Fibroblast of lung (primary cell): ENCODE results near the gene PAIP1. TPM values are rescaled to one million over a fixed set of nuclear protein-coding genes. Genes with fewer than 3 reads are reported as not detected.
"Not testable (repeated sequence)": the region's sequence is repeated elsewhere in the genome, so short reads cannot be mapped to it uniquely, and the experiment has no call there.

Experiments
- DNase-seq, 2 donors: peaks; one replicate each; pipeline versions ENCODE4 v3.0.0 to v3.0.0-alpha.2; 2010; ENCODE audit warnings: low read depth in 2 of 2
- H2AFZ ChIP-seq: 2 replicates; pipeline ENCODE4 v1.5.1; 2012; ENCODE audit warnings: low read length, control low read depth, inconsistent platforms
- H3K27ac ChIP-seq: 2 replicates; pipeline ENCODE4 v1.5.1; 2011; ENCODE audit warnings: low read length, control low read depth; ENCODE audit not compliant: insufficient read depth
- H3K27me3 ChIP-seq: 2 replicates; pipeline ENCODE4 v1.5.1; 2011; ENCODE audit warnings: mild to moderate bottlenecking, low read length; ENCODE audit not compliant: control insufficient read depth, insufficient read depth
- H3K36me3 ChIP-seq: 2 replicates; pipeline ENCODE4 v1.5.1; 2011; ENCODE audit warnings: low read length; ENCODE audit not compliant: control insufficient read depth, insufficient read depth
- H3K4me1 ChIP-seq: 2 replicates; pipeline ENCODE4 v1.5.1; 2011; ENCODE audit warnings: low read length; ENCODE audit not compliant: control insufficient read depth, insufficient read depth; ENCODE audit errors: extremely low read depth
- H3K4me2 ChIP-seq: 2 replicates; pipeline ENCODE4 v1.5.1; 2011; ENCODE audit warnings: low read length, control low read depth; ENCODE audit not compliant: insufficient read depth; ENCODE audit errors: extremely low read depth
- H3K4me3 ChIP-seq, 4 experiments: fragments of 200-600 bp in 1 of 4; sonication (generic) in 1 of 4; replicated peaks in 1 of 4; 2 replicates each; pipeline ENCODE4 v1.5.1; 2011 to 2016; ENCODE audit warnings: low read length in 4 of 4, low read depth in 3 of 4, mild to moderate bottlenecking in 3 of 4, control low read depth in 2 of 4, inconsistent platforms in 1 of 4, mixed read lengths in 1 of 4; ENCODE audit not compliant: insufficient read depth in 1 of 4; ENCODE audit errors: control extremely low read depth in 1 of 4
- H3K79me2 ChIP-seq: 2 replicates; pipeline ENCODE4 v1.5.1; 2012; ENCODE audit warnings: mild to moderate bottlenecking, low read length, inconsistent platforms; ENCODE audit not compliant: control insufficient read depth, insufficient read depth
- H3K9ac ChIP-seq: 2 replicates; pipeline ENCODE4 v1.5.1; 2011; ENCODE audit warnings: mild to moderate bottlenecking, low read length, control low read depth; ENCODE audit not compliant: insufficient read depth
- H3K9me3 ChIP-seq: 2 replicates; pipeline ENCODE4 v1.5.1; 2012; ENCODE audit warnings: low read depth, low read length; ENCODE audit not compliant: control insufficient read depth, insufficient read depth
- H4K20me1 ChIP-seq: 2 replicates; pipeline ENCODE4 v1.5.1; 2011; ENCODE audit warnings: low read length; ENCODE audit not compliant: control insufficient read depth, insufficient read depth; ENCODE audit errors: extremely low read depth
- EZH2 ChIP-seq: IDR thresholded peaks from 2 replicates; pipeline ENCODE4 v1.5.1; 2012; ENCODE audit warnings: low read length, control low read depth, mild to moderate bottlenecking; ENCODE audit errors: missing control alignments
- polyA plus RNA-seq, 2 donors: library from polyadenylated mRNA; depleted of rRNA in 1 of 2; stranded (reverse) in 1 of 2; unstranded in 1 of 2; fragments of >200 nt; gene quantifications; 2 replicates each; pipeline ENCODE4 v1.2.1, GENCODE V29; 2011 to 2012; ENCODE audit warnings: missing spikeins in 1 of 2
- total RNA-seq: library from RNA; depleted of rRNA; stranded (reverse); fragments of >200 nt; gene quantifications from 2 replicates; pipeline ENCODE4 v1.2.1, GENCODE V29; 2014
- TF ChIP-seq, protein P1 (sequence below), 2 donors: IDR thresholded peaks in 1 of 2; conservative IDR thresholded peaks in 1 of 2; 1 replicate in 1 of 2; 2 replicates in 1 of 2; pipeline ENCODE4 v1.5.1; 2011 to 2012; ENCODE audit warnings: low read length in 2 of 2, control low read depth in 1 of 2, inconsistent platforms in 1 of 2, low read depth in 1 of 2, mild to moderate bottlenecking in 1 of 2

The PAIP1 gene
- total and polyA plus RNA-seq, 2 donors (not counting 1 experiment from before 2014, with no cell fraction given): 85.4 to 120 TPM

DNA sequence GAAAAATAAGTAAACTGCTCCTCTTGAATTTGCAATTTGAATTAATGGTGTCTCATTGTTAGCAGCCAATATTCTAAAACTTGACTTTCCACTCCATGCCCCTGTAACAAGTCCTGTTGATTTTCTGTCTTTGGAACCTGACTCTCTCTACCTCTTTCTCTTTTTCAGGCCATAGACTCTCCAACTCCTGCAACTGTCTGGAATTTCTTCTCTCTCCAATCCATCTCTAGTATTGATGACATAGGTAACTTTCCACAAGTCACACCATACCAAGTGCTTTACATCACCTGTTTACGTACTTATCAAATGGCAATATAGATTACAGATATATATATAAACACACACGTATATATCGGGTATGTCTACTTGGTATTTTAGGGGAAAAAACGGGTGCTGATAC, 42.9 kb downstream of the PAIP1 start:
- Histone ChIP-seq H4K20me1 (no peaks in the 10 kb centered on the region), H3K36me3 (no peaks in the 10 kb centered on the region), H3K4me1 (no peaks in the 10 kb centered on the region), H3K79me2 (peaks cover 19% of the 10 kb centered on the region), H3K9ac (peak overlapping the region; percentile 32), H3K4me3 (peak overlapping the region; percentile 75 to 96 (median 88)), H3K27me3 (no peaks in the 10 kb centered on the region), H3K9me3 (no peaks in the 10 kb centered on the region), H3K27ac (peak overlapping the region; percentile 97), H3K4me2 (peak overlapping the region; percentile 97), H2AFZ (peak overlapping the region; percentile 86)
- TF ChIP-seq, protein P1, sequence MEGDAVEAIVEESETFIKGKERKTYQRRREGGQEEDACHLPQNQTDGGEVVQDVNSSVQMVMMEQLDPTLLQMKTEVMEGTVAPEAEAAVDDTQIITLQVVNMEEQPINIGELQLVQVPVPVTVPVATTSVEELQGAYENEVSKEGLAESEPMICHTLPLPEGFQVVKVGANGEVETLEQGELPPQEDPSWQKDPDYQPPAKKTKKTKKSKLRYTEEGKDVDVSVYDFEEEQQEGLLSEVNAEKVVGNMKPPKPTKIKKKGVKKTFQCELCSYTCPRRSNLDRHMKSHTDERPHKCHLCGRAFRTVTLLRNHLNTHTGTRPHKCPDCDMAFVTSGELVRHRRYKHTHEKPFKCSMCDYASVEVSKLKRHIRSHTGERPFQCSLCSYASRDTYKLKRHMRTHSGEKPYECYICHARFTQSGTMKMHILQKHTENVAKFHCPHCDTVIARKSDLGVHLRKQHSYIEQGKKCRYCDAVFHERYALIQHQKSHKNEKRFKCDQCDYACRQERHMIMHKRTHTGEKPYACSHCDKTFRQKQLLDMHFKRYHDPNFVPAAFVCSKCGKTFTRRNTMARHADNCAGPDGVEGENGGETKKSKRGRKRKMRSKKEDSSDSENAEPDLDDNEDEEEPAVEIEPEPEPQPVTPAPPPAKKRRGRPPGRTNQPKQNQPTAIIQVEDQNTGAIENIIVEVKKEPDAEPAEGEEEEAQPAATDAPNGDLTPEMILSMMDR (conservative IDR thresholded peaks at IDR 0.05 in 1 of 2, IDR thresholded peaks at IDR 0.05 in 1 of 2; ENCODE audit: low read depth in 1 of 2, low read length in 2 of 2): no peak
- no peak for TF ChIP-seq EZH2
- DNase-seq: peak; percentile 4 to 13

DNA sequence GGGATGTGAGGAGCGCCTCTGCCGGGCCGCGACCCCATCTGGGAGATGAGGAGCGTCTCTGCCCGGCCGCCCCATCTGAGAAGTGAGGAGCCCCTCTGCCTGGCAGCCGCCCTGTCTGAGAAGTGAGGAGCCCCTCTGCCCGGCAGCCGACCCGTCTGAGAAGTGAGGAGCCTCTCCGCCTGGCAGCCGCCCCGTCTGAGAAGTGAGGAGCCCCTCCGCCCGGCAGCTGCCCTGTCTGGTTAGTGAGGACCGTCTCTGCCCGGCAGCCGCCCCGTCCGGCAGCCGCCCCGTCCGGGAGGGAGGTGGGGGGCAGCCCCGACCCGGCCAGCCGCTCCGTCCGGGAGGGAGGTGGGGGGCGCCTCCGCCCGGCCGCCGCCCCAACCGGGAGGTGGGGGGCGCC, 45.8 kb downstream of the PAIP1 start:
- H3K4me1 ChIP-seq, H2AFZ ChIP-seq, H3K36me3 ChIP-seq, H3K4me3 ChIP-seq, H4K20me1 ChIP-seq, H3K27me3 ChIP-seq, H3K9me3 ChIP-seq, DNase-seq, H3K4me2 ChIP-seq, H3K9ac ChIP-seq, H3K27ac ChIP-seq: not testable (repeated sequence)
- peaks cover 19% of the 10 kb centered on the region for H3K79me2 ChIP-seq

DNA sequence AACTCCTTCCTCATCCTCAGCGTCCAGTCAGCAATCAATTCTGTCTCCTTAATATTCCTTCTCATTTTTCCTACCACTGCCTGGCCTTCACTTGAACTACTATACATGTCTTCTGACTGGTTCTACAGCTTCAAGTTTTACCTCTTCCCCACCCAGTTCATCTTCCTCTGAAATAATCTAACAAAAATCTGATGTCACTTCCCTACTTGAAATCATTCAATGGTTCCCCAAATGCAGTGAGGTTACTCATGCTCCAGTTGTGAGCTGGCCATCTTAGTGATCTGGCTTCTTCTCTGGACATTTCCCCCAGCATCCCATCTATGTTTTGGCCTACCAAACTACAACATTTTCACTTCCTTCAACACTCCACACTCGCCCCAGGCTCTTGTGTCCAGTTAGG, 58.3 kb downstream of the PAIP1 start:
- Histone ChIP-seq H3K36me3 (no peaks in the 10 kb centered on the region), H4K20me1 (no peaks in the 10 kb centered on the region), H3K9me3 (no peaks in the 10 kb centered on the region), H3K79me2 (no peaks in the 10 kb centered on the region), H3K27me3 (no peaks in the 10 kb centered on the region), H2AFZ (no peak overlapping the region), H3K9ac (no peak overlapping the region), H3K4me2 (no peak overlapping the region), H3K4me1 (no peaks in the 10 kb centered on the region), H3K4me3 (no peak overlapping the region), H3K27ac (no peak overlapping the region)
- no peak for TF ChIP-seq EZH2
- TF ChIP-seq, protein P1 (conservative IDR thresholded peaks at IDR 0.05 in 1 of 2, IDR thresholded peaks at IDR 0.05 in 1 of 2; ENCODE audit: low read depth in 1 of 2, low read length in 2 of 2): no peak
- DNase-seq: no peak
